Activated T-helper 17 cell treated with anti-CD3 and anti-CD28 coated beads, Interleukin-2, amount 50 U/mL, for 72 hours (primary cell): Measurements from ENCODE around the gene ZRANB1. TPM values are rescaled to one million over a fixed set of nuclear protein-coding genes. Genes with fewer than 3 reads are reported as not detected.
A peak's percentile ranks its signal among the peaks of the same experiment; 100 is the strongest.
"Not testable (repeated sequence)": the region's sequence is repeated elsewhere in the genome, so short reads cannot be mapped to it uniquely, and the experiment has no call there.

Experiments used
- ATAC-seq: fragments of 150-1000 bp; cut with Tn5 transposase; replicated peaks from 2 replicates; pipeline ENCODE4 v1.10.0; 2021; ENCODE audit warnings: mild to moderate bottlenecking, moderate library complexity
- H3K27ac Mint-ChIP-seq: one replicate; pipeline ENCODE4 v1.8.0; 2022; ENCODE audit warnings: mixed read lengths
- H3K27me3 Mint-ChIP-seq: one replicate; pipeline ENCODE4 v1.8.0; 2022; ENCODE audit warnings: mixed read lengths
- H3K36me3 Mint-ChIP-seq: one replicate; pipeline ENCODE4 v1.8.0; 2022; ENCODE audit warnings: low read depth, mild to moderate bottlenecking, mixed read lengths
- H3K4me1 Mint-ChIP-seq: one replicate; pipeline ENCODE4 v1.8.0; 2022; ENCODE audit warnings: mixed read lengths
- H3K4me3 Mint-ChIP-seq: one replicate; pipeline ENCODE4 v1.8.0; 2022; ENCODE audit warnings: mild to moderate bottlenecking, mixed read lengths
- H3K9me3 Mint-ChIP-seq: one replicate; pipeline ENCODE4 v1.8.0; 2022; ENCODE audit warnings: mixed read lengths
- total RNA-seq, 2 donors: library from RNA; stranded (reverse); gene quantifications; one replicate each; pipeline ENCODE4 v1.2.3, GENCODE V29; 2022

ZRANB1 gene
- total RNA-seq, 2 donors from 2014 or later = 7.9 to 8.7 TPM

DNA sequence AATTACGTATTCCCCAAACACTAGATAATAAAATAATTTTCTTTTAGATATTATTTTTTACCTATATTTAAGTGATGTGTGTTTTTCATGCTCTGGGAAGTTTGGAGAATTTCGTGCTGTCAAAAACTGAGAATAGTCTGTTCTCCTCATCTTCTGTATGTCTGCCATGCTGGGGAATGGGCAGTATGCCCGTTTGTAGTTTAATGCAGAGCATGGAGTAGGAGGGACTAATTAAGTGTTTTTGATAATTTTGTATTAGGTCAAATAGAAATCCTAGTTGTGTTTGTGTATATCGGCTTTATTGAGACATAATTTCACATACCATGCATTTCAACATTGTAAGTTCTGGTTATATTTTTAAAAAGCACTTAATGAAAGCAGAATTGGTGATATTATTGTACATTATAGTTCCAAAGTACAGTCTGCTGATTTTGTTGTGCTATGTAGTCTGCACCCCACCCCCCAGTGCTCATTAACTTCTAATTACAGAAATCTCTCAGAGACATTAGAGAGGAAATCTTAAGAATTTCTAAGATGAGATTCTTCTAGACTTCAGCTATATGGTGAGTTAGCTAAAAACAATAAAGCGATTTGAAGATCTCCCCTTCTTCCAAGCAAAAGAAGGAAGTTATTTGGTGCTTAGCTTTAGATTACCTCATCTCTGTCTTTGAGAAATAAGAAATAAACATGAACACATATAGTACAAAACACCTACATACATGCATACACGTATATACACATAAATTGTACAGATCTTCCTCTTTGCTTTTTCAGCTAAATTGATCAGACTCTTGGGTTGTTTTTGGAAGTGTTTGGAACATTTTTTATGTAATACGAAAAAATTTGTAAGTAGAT is 22.2 kb downstream of the ZRANB1 start:
- Mint-ChIP-seq H3K4me1 (peaks cover 29% of the 10 kb centered on the region), H3K27ac (peak overlapping the region; percentile 13), H3K27me3 (no peaks in the 10 kb centered on the region), H3K4me3 (no peak overlapping the region), H3K9me3 (no peaks in the 10 kb centered on the region), H3K36me3 (peaks cover 64% of the 10 kb centered on the region)
- no peak for ATAC-seq

- H3K9me3 Mint-ChIP-seq = no peaks in the 10 kb centered on the region
- H3K36me3 Mint-ChIP-seq = peaks cover 84% of the 10 kb centered on the region
- no peak overlapping the region for H3K27ac Mint-ChIP-seq
- no peak overlapping the region for H3K4me3 Mint-ChIP-seq
- H3K27me3 Mint-ChIP-seq = no peaks in the 10 kb centered on the region
- ATAC-seq = no peak
- peaks cover 22% of the 10 kb centered on the region for H3K4me1 Mint-ChIP-seq
Measured at GRCh38 chr10:124966008-124966407, 24.1 kb downstream of the ZRANB1 start.

- ATAC-seq = no peak
- Mint-ChIP-seq H3K9me3 (no peaks in the 10 kb centered on the region), H3K27ac (no peak overlapping the region), H3K36me3 (peaks cover 89% of the 10 kb centered on the region), H3K4me3 (no peak overlapping the region), H3K4me1 (peaks cover 17% of the 10 kb centered on the region), H3K27me3 (no peaks in the 10 kb centered on the region)
Measured at GRCh38 chr10:124967255-124967654, 25.3 kb downstream of the ZRANB1 start.

- no peak for ATAC-seq
- Mint-ChIP-seq H3K27me3 (no peaks in the 10 kb centered on the region), H3K4me1 (peaks cover 14% of the 10 kb centered on the region), H3K9me3 (no peaks in the 10 kb centered on the region), H3K4me3 (no peak overlapping the region), H3K27ac (no peak overlapping the region), H3K36me3 (peaks cover 100% of the 10 kb centered on the region)
Measured at GRCh38 chr10:124971276-124971675, 29.4 kb downstream of the ZRANB1 start.

DNA sequence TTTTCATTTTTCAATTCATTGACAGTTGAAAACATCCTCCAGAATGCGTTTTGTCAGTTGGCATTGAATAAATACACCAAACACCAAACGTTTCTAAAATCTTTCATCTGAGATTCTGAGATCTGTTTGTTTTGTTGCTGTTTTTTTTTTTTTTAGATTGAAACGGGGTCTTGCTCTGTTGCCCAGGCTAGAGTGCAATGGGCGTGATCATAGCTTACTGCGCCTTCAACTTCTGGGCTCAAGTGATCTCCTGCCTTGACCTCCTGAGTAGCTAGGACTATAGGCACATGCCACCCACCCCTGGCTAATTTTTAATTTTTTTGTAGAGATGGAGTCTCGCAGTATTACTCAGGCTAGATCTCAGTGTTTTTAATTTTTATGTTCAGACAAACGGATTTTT is 30.7 kb downstream of the ZRANB1 start:
- no peak for ATAC-seq
- no peaks in the 10 kb centered on the region for H3K27me3 Mint-ChIP-seq
- no peak overlapping the region for H3K4me3 Mint-ChIP-seq
- H3K9me3 Mint-ChIP-seq = no peaks in the 10 kb centered on the region
- peaks cover 7% of the 10 kb centered on the region for H3K4me1 Mint-ChIP-seq
- H3K27ac Mint-ChIP-seq = no peak overlapping the region
- peaks cover 95% of the 10 kb centered on the region for H3K36me3 Mint-ChIP-seq

DNA sequence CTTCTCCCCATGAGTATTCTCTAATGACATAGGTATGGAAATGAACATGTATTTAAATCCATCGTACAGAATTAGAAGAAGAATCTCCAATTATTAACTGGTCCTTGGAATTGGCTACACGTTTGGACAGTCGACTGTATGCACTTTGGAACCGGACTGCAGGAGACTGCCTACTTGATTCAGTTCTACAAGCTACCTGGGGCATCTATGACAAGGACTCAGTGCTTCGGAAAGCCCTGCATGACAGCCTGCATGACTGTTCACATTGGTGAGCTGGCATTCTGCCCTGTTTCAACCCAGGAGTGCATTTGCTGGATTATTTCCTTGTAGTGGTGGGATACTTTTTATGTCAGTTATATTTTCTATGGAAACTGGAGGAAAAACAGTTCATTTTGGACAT is 32.2 kb downstream of the ZRANB1 start:
- ATAC-seq = no peak
- H3K27ac Mint-ChIP-seq = no peak overlapping the region
- no peak overlapping the region for H3K4me3 Mint-ChIP-seq
- no peaks in the 10 kb centered on the region for H3K4me1 Mint-ChIP-seq
- no peaks in the 10 kb centered on the region for H3K9me3 Mint-ChIP-seq
- no peaks in the 10 kb centered on the region for H3K27me3 Mint-ChIP-seq
- peaks cover 90% of the 10 kb centered on the region for H3K36me3 Mint-ChIP-seq

DNA sequence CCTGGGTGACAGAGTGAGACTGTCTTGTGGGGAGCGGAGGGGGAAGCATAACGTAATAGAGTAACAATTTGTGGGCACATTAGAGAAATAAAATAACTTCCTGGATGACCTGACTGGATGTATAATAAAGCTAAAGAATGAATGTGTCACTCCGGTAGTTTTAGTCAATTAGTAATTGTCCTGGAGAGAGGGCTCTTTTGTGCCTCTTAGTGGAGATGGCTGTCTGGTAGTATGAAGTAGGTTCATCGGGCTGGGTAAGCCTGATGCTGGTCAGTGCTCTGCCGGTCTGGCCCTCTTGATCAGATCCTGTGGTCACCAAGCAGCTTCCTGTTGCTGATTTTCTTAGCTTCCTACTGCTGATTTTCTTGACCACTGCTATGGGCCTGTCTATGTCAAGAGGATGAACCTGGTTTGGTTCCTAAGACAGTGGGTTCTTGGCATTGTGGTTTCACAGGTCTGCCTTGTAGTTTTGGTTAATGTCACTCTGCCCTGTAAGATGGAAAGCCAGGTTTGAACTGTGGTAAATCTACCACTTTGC is 34.1 kb downstream of the ZRANB1 start:
- Mint-ChIP-seq H3K4me3 (no peak overlapping the region), H3K9me3 (no peaks in the 10 kb centered on the region)
- peak; percentile 84 for ATAC-seq

GRCh38 chr10:124977161-124977560 is 35.2 kb downstream of the ZRANB1 start:
- Mint-ChIP-seq H3K4me1 (no peaks in the 10 kb centered on the region), H3K36me3 (peaks cover 90% of the 10 kb centered on the region), H3K9me3 (no peaks in the 10 kb centered on the region), H3K27me3 (no peaks in the 10 kb centered on the region), H3K27ac (no peak overlapping the region), H3K4me3 (no peak overlapping the region)
- no peak for ATAC-seq

More for the DNA sequence above, 34.1 kb downstream of the ZRANB1 start:
- Mint-ChIP-seq H3K27me3 (no peaks in the 10 kb centered on the region), H3K36me3 (peaks cover 90% of the 10 kb centered on the region), H3K4me1 (no peaks in the 10 kb centered on the region), H3K27ac (peak overlapping the region; percentile 24)

DNA sequence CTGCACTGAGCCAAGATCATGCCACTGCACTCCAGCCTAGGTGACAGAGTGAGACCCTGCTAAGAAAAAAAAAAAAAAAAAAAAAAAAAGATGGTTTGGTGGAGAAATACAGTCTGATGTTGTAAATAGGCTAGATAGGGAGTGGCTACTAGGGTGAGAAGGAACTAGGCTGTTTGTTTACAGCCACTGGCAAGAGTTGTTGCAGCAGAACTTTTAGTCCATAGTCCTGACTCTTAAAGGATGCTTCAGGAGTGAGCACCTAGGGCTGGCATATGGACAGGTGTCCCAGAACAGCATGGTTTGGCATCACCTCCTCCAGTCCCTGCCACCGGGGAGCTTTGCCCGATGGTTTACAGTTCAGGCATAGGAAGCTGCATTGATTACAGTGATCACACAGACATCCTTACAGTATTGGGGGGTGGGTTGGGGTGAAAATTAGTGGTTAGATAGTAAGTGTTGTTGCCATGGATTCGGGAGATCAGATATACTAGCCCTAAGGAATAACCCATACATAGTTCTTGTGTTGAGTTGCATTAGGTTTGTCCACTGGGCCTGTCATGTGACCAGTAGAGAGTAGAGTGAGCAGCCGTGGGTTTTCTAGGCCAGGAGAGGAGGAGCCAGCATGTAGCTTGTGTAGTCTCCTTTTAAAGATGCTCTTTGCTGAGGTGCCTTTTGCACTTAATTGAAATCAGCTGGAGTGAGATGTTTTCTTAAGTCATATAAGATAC is 35.9 kb downstream of the ZRANB1 start:
- Mint-ChIP-seq H3K4me3 (no peak overlapping the region), H3K36me3 (peaks cover 90% of the 10 kb centered on the region), H3K4me1 (peaks cover 2% of the 10 kb centered on the region), H3K9me3 (no peaks in the 10 kb centered on the region), H3K27ac (no peak overlapping the region), H3K27me3 (no peaks in the 10 kb centered on the region)
- ATAC-seq = no peak

GRCh38 chr10:124978376-124978725 is 36.4 kb downstream of the ZRANB1 start:
- peaks cover 5% of the 10 kb centered on the region for H3K4me1 Mint-ChIP-seq
- no peak overlapping the region for H3K4me3 Mint-ChIP-seq
- ATAC-seq = no peak
- H3K9me3 Mint-ChIP-seq = no peaks in the 10 kb centered on the region
- peaks cover 90% of the 10 kb centered on the region for H3K36me3 Mint-ChIP-seq
- no peaks in the 10 kb centered on the region for H3K27me3 Mint-ChIP-seq
- H3K27ac Mint-ChIP-seq = no peak overlapping the region

DNA sequence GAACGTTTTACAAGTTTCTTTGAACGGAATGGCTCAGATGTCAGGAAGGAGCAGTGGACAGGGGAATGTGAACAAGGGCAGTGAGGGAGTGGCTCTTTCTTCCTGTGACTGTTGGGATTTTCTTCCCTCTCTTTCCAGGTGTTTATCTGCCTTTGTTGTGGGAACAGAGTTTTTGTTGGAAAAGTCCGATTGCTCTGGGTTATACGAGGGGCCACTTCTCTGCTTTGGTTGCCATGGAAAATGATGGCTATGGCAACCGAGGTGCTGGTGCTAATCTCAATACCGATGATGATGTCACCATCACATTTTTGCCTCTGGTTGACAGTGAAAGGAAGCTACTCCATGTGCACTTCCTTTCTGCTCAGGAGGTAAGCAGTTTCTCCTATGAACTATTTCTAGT is 41.4 kb downstream of the ZRANB1 start:
- no peak for ATAC-seq
- Mint-ChIP-seq H3K4me3 (no peak overlapping the region), H3K9me3 (no peaks in the 10 kb centered on the region), H3K27me3 (no peaks in the 10 kb centered on the region), H3K36me3 (peaks cover 95% of the 10 kb centered on the region), H3K4me1 (peaks cover 5% of the 10 kb centered on the region), H3K27ac (peak overlapping the region; percentile 3)

- no peaks in the 10 kb centered on the region for H3K27me3 Mint-ChIP-seq
- peaks cover 100% of the 10 kb centered on the region for H3K36me3 Mint-ChIP-seq
- H3K27ac Mint-ChIP-seq = no peak overlapping the region
- H3K4me3 Mint-ChIP-seq = no peak overlapping the region
- no peak for ATAC-seq
- H3K9me3 Mint-ChIP-seq = no peaks in the 10 kb centered on the region
- H3K4me1 Mint-ChIP-seq = peaks cover 5% of the 10 kb centered on the region
Measured at GRCh38 chr10:124984376-124984775, 42.5 kb downstream of the ZRANB1 start.

GRCh38 chr10:124985162-124985561 is 43.2 kb downstream of the ZRANB1 start:
- no peak overlapping the region for H3K4me3 Mint-ChIP-seq

GRCh38 chr10:124987788-124988187 is 45.9 kb downstream of the ZRANB1 start:
- H3K4me1 Mint-ChIP-seq = peaks cover 4% of the 10 kb centered on the region
- no peak for ATAC-seq
- no peaks in the 10 kb centered on the region for H3K27me3 Mint-ChIP-seq
- H3K4me3 Mint-ChIP-seq = no peak overlapping the region
- H3K36me3 Mint-ChIP-seq = peaks cover 69% of the 10 kb centered on the region
- no peaks in the 10 kb centered on the region for H3K9me3 Mint-ChIP-seq
- no peak overlapping the region for H3K27ac Mint-ChIP-seq

More at GRCh38 chr10:124985162-124985561, 43.2 kb downstream of the ZRANB1 start:
- Mint-ChIP-seq H3K9me3 (no peaks in the 10 kb centered on the region), H3K36me3 (peaks cover 95% of the 10 kb centered on the region), H3K27ac (no peak overlapping the region), H3K4me1 (peaks cover 5% of the 10 kb centered on the region), H3K27me3 (no peaks in the 10 kb centered on the region)
- ATAC-seq = no peak

DNA sequence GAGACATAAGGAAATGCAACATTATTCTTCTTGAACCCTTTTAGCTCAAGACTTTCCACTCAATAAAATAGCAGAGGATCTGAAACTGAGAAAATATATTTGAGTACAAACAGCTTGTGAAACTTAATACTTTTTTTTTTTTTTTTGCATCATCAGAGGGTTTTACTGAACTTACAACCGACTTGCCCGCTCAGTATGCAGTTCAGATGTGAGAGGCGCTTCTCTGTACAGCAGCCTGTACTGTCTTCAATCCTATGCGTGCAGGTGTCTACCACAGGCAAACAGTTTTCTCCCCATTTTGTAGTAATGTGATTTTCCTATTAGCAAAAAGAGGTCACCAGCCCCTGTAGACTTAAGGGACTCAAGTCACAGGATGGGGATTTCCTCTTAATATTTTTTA is 46.8 kb downstream of the ZRANB1 start:
- not testable (repeated sequence) for ATAC-seq, H3K9me3 Mint-ChIP-seq, H3K27me3 Mint-ChIP-seq, H3K4me1 Mint-ChIP-seq, H3K27ac Mint-ChIP-seq, H3K4me3 Mint-ChIP-seq
- H3K36me3 Mint-ChIP-seq = peaks cover 59% of the 10 kb centered on the region
